Neural progenitor cell (in vitro differentiated cells): ENCODE measurements around the gene DCDC1.

Source experiments
- EZH2 ChIP-seq: fragments of 200-600 bp; sonication (generic); IDR thresholded peaks from 2 replicates; pipeline ENCODE4 v1.6.1; 2017; ENCODE audit warnings: antibody characterized with exemption, mild to moderate bottlenecking, moderate library complexity
- TF ChIP-seq, protein P1 (sequence below): fragments of 200-600 bp; sonication (generic); IDR thresholded peaks from 2 replicates; pipeline ENCODE4 v1.5.1; 2017; ENCODE audit warnings: antibody characterized with exemption, mild to moderate bottlenecking

DNA sequence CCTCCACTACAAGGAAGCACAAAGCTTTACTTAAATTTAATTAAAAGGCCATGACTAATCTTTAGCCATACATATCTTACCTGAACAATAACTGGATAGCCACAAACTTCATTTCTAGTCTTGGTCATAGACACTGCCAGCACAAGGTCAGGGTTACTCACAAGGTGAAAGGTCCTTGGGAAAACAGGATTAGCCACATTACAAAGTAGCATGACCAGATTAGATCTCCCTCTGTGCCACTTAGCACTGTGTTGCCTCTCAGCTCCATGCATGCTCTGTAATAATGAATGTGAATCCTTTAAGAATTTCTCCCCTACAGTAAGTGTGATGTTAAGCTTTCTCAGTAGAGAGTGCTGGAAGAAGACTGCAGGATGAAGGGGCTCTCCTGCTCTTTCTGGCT lies 458.3 kb downstream of the DCDC1 start:
- TF ChIP-seq, protein P1, sequence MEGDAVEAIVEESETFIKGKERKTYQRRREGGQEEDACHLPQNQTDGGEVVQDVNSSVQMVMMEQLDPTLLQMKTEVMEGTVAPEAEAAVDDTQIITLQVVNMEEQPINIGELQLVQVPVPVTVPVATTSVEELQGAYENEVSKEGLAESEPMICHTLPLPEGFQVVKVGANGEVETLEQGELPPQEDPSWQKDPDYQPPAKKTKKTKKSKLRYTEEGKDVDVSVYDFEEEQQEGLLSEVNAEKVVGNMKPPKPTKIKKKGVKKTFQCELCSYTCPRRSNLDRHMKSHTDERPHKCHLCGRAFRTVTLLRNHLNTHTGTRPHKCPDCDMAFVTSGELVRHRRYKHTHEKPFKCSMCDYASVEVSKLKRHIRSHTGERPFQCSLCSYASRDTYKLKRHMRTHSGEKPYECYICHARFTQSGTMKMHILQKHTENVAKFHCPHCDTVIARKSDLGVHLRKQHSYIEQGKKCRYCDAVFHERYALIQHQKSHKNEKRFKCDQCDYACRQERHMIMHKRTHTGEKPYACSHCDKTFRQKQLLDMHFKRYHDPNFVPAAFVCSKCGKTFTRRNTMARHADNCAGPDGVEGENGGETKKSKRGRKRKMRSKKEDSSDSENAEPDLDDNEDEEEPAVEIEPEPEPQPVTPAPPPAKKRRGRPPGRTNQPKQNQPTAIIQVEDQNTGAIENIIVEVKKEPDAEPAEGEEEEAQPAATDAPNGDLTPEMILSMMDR: no peak
- TF ChIP-seq EZH2: no peak
